Stomach (tissue), 9 donors: ENCODE data around the gene MESP2. TPM values are rescaled to one million over a fixed set of nuclear protein-coding genes. Genes with fewer than 3 reads are reported as not detected.

Source experiments
- DNase-seq, 2 donors: peaks; one replicate each; pipeline versions ENCODE4 v3.0.0 to v3.0.0-alpha.2; 2013 to 2019
- H3K27ac ChIP-seq, 5 donors: fragments of 200-600 bp in 4 of 5; sonication (generic) in 4 of 5; one replicate each; pipeline ENCODE4 v1.5.1; 2013 to 2019; ENCODE audit warnings: mild to moderate bottlenecking in 1 of 5, moderate library complexity in 1 of 5
- H3K27me3 ChIP-seq, 3 donors: fragments of 200-600 bp; sonication (generic); one replicate each; pipeline ENCODE4 v1.5.1; 2017 to 2019; ENCODE audit warnings: mixed run types in 1 of 3
- H3K36me3 ChIP-seq, 4 donors: fragments of 200-600 bp; sonication (generic); 1 replicate in 3 of 4; 2 replicates in 1 of 4; pipeline ENCODE4 v1.5.1; 2016 to 2019
- H3K4me1 ChIP-seq, 4 donors: fragments of 200-600 bp; sonication (generic); one replicate each; pipeline ENCODE4 v1.5.1; 2016 to 2019
- H3K4me3 ChIP-seq, 4 donors: fragments of 200-600 bp; sonication (generic) in 3 of 4; one replicate each; pipeline ENCODE4 v1.5.1; 2016 to 2019; ENCODE audit warnings: mild to moderate bottlenecking in 1 of 4
- H3K9me3 ChIP-seq, 4 donors: fragments of 200-600 bp; sonication (generic); one replicate each; pipeline ENCODE4 v1.5.1; 2016 to 2019
- CTCF ChIP-seq, 7 experiments: fragments of 450-650 bp in 4 of 7; fragments of 200-600 bp in 3 of 7; sonication (generic) in 3 of 7; IDR thresholded peaks; one replicate each; pipeline ENCODE4 v1.5.1; 2016 to 2019; ENCODE audit warnings: antibody characterized with exemption in 7 of 7, control low read depth in 2 of 7, mild to moderate bottlenecking in 1 of 7
- EP300 ChIP-seq: sonication (generic); formaldehyde crosslinking; IDR thresholded peaks from one replicate; pipeline ENCODE4 v1.6.1; 2017; ENCODE audit warnings: antibody characterized with exemption
- POLR2A ChIP-seq, 4 donors: fragments of 450-650 bp; IDR thresholded peaks; one replicate each; pipeline ENCODE4 v1.6.1; 2016; ENCODE audit warnings: antibody characterized with exemption in 4 of 4, control low read depth in 2 of 4, mild to moderate bottlenecking in 1 of 4, moderate library complexity in 1 of 4
- POLR2AphosphoS5 ChIP-seq, 3 donors: sonication (generic); formaldehyde crosslinking; IDR thresholded peaks; one replicate each; pipeline ENCODE4 v1.6.1; 2016; ENCODE audit warnings: antibody characterized with exemption in 3 of 3
- WGBS, 5 donors: extraction: QIAGEN DNeasy Blood & Tissue Kit in 3 of 5; methylation state at CpG; one replicate each; pipeline versions ENCODE4 v1.1.5 to v1.1.7; 2013 to 2018; 5-methylcytosine and 5-hydroxymethylcytosine counted together
- intact Hi-C: fragments of 100-400 bp; cut with DNase I; formaldehyde crosslinking; loops from one replicate; pipeline ENCODE4 v1.15.1; 2023; ENCODE audit warnings: low total_unique reads
- polyA plus RNA-seq, 3 donors: library from polyadenylated mRNA; stranded (reverse); fragments of 200-250 nt; gene quantifications; one replicate each; pipeline ENCODE4 v1.2.3, GENCODE V29; 2013
- total RNA-seq, 5 donors: library from RNA; depleted of rRNA; stranded (reverse); fragments of >200 nt; gene quantifications; one replicate each; pipeline versions ENCODE4 v1.1.0 to v1.2.3, GENCODE V29; 2014 to 2016
- donor health status: healthy with polysubstance abuse.
- donor health status: Bipolar disorder and iron deficiency.
- donor health status: healthy.

Gene MESP2
- total and polyA plus RNA-seq, 8 donors: 0.43 to 0.56 TPM; not detected in 6

DNA sequence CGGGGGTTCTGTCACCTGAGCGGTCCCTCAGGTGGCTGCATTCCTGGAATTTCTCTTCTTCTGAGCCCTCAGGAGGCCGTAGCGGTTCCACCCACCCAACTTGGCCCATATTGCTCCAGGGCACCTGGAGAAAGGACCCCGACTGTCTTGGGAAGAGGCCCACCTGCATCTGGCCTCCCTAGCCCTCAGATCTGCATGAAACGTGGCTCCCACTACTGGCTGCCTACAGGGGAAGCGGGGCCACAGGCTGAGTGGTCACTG, 48.4 kb downstream of the MESP2 start:
- Histone ChIP-seq H3K9me3 (no peaks in the 10 kb centered on the region), H3K27me3 (peaks cover 0 to 10% (median 0%) of the 10 kb centered on the region in 3 donors), H3K4me1 (peaks cover 13 to 34% (median 20%) of the 10 kb centered on the region in 4 donors), H3K36me3 (no peaks in the 10 kb centered on the region), H3K27ac (peak overlapping the region in 1 of 5 donors; percentile 49), H3K4me3 (no peak overlapping the region)
- no peak for TF ChIP-seq CTCF (IDR thresholded peaks at IDR 0.05)
- no peak for TF ChIP-seq EP300
- TF ChIP-seq POLR2A (IDR thresholded peaks at IDR 0.05): no peak
- no peak for TF ChIP-seq POLR2AphosphoS5 (IDR thresholded peaks at IDR 0.05)
- intact Hi-C loops: no loop called here
- 79 to 92% (median 83%) methylated on average over 6 to 7 of the region's 7 CpGs for WGBS, 5 donors
- DNase-seq: no peak

DNA sequence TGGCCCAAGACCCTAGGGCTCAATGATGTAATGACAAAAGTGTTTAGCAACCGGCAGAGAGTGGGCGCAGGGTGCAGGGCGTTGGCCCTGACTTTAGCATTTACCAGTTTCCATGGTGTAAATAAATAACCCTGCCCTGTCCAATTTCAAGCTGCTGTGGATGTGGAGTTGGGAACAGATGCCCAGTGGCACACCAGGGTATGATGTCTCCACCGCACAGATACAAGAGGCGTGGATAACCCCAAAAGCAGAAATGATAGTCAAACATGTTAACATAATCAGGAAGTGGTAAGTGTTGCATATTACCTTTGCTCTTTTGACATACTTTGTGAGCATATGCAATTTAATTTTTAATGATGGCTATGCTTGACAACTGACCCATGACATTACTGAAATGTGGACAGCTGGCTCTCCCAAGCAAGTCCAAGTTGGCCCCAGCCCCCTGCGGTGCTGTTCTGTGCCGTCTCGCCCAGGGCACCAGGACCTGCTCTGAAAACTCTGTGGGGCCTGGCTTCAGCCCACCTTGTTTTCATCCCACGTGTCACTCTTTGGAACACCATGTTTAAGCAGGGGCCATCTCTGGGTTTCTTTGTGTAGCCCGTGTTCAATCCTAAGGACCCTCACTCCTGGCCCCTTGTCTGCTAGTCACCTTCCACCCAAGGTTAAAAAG, 49.3 kb downstream of the MESP2 start:
- Histone ChIP-seq H3K9me3 (no peaks in the 10 kb centered on the region), H3K27me3 (peaks cover 0 to 10% (median 0%) of the 10 kb centered on the region in 3 donors), H3K4me3 (no peak overlapping the region), H3K4me1 (peaks cover 13 to 35% (median 20%) of the 10 kb centered on the region in 4 donors), H3K27ac (peak overlapping the region in 2 of 5 donors; percentile 1 to 49), H3K36me3 (no peaks in the 10 kb centered on the region)
- TF ChIP-seq POLR2A (IDR thresholded peaks at IDR 0.05): no peak
- TF ChIP-seq CTCF (IDR thresholded peaks at IDR 0.05): no peak
- TF ChIP-seq EP300: no peak
- no peak for TF ChIP-seq POLR2AphosphoS5 (IDR thresholded peaks at IDR 0.05)
- no peak for DNase-seq
- intact Hi-C loops: no loop called here
- 71 to 78% (median 74%) methylated on average over 10 of the region's 10 CpGs for WGBS, 5 donors

DNA sequence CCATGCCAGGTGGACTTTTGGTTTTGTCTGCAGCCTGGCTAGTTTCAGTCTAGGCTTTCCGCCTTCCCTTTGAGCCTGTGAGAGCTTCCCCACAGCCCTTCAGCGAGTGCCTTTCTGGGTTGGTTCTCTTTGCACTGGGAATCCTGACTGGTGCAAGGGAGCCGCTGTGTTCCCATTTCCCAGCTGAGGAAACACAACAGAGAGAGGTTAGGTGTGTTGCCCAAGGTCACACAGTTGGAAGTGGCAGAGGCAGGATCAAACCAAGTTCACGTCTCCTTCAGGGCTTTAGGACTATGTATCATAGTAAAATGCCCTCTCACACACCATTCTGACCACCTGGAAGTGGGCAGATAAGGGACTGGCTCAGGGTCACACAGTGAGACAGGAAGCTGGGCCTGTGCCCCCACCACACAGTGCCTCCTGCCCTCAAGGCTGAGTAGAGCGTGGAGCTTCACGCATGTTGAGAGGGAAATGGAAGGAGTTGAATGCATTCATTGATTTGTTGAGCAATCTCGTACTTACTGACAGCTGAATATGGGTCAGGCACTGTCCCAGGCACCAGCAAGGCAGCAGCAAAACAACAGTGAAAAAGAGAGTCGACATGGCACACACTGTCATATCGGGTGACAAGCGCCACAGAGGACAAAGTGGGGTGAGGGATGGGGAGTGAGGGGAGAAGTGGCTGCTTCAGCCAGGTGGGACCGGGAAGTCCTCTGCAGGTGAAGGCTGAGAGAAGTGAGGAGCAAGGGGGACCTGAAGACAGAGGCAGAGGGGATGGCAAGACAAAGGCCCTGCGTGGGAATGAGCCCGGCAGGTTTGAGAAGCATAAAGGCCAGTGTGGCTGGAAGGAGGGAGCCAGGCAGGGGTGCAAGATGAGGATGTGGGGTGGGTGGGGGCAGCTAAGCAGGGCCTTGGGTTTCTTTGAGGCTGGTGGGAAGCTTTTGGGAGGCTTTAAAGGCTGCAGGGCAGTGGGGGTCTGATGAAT, 50.8 kb downstream of the MESP2 start:
- H3K4me1 ChIP-seq: peaks cover 13 to 35% (median 20%) of the 10 kb centered on the region in 4 donors
- no peak overlapping the region for H3K27ac ChIP-seq

More for the DNA sequence above, 50.8 kb downstream of the MESP2 start:
- DNase-seq: no peak
- intact Hi-C loops: no loop called here
- Histone ChIP-seq H3K27me3 (peaks cover 0 to 9% (median 0%) of the 10 kb centered on the region in 3 donors), H3K36me3 (peaks cover 0 to 10% (median 8%) of the 10 kb centered on the region in 4 donors), H3K9me3 (no peaks in the 10 kb centered on the region), H3K4me3 (no peak overlapping the region)
- WGBS, 5 donors: 84 to 91% (median 90%) methylated on average over 13 of the region's 13 CpGs
- TF ChIP-seq EP300: no peak
- no peak for TF ChIP-seq CTCF (IDR thresholded peaks at IDR 0.05)
- no peak for TF ChIP-seq POLR2AphosphoS5 (IDR thresholded peaks at IDR 0.05)
- TF ChIP-seq POLR2A (IDR thresholded peaks at IDR 0.05): no peak
